HG02870 (cell line): Measurements from ENCODE around the gene LYSMD2.

Source experiments
- ATAC-seq: cut with Tn5 transposase; IDR thresholded peaks from one replicate; pipeline ENCODE4 v1.9.1; 2021; ENCODE audit warnings: mild to moderate bottlenecking, moderate library complexity; ENCODE audit not compliant: unreplicated experiment

The LYSMD2 gene

DNA sequence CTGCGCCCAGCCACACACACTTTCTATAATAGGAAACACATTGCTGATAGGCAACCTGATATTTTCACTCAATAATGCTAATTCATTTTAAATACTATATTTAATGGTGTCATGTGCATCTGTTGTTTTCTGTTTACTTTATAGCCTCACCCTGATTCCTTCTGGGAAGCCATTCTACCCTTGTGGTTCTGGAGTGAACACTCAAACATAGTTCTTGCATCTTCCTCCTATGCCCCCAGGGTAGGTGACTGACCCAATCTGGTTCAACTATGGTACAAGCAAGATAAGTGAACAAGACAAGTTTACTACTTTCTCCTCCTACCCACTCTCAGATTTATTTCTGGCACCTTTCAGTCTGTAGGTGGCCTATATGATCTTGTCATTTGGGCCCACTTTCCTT lies 60.4 kb downstream of the LYSMD2 start:
- ATAC-seq: no peak

DNA sequence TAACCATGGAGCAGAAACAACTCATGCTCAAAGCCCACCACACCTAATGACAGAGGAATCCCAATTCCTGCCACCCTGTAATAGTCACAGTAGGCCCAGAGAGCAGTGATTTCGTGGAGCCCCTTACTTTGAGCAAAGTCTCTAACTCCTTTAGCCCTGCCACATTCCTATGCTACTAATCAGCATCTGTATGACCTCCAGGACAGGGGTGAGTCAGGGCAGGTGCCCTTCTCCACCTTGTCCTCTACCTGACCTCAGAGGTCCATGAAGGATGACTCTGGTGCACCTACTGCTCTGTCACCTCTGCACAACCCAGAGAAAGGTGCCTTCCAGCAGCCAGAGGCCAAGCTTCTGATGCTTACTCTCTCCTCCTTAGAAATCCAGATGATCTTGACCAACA lies 62.2 kb downstream of the LYSMD2 start:
- no peak for ATAC-seq
